ENCODE measurements around the gene SPHK1.

DNA sequence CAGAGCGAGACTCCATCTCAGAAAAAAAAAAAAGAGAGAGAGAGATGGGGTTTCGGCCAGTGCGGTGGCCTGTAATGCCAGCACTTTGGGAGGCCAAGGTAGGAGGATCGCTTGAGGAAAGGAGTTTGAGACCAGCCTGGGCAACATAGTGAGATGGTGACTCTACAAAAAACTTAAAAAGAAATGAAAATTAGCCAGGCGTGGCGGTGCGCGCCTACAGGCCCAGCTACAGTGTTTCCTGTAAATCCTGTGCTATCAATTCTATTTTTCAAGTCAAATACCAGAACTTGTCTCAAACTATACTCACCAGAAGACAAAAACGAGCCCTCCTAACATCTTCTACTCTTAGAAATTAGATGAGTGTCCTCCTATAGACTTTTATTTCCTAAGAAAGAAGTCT is 49.3 kb downstream of the SPHK1 start:
- TF ChIP-seq, protein P1, sequence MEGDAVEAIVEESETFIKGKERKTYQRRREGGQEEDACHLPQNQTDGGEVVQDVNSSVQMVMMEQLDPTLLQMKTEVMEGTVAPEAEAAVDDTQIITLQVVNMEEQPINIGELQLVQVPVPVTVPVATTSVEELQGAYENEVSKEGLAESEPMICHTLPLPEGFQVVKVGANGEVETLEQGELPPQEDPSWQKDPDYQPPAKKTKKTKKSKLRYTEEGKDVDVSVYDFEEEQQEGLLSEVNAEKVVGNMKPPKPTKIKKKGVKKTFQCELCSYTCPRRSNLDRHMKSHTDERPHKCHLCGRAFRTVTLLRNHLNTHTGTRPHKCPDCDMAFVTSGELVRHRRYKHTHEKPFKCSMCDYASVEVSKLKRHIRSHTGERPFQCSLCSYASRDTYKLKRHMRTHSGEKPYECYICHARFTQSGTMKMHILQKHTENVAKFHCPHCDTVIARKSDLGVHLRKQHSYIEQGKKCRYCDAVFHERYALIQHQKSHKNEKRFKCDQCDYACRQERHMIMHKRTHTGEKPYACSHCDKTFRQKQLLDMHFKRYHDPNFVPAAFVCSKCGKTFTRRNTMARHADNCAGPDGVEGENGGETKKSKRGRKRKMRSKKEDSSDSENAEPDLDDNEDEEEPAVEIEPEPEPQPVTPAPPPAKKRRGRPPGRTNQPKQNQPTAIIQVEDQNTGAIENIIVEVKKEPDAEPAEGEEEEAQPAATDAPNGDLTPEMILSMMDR (IDR thresholded peaks at IDR 0.05; ENCODE audit: low read length), result no peak
- TF ChIP-seq EZH2 (IDR thresholded peaks at IDR 0.05; ENCODE audit: borderline replicate concordance, low read length), result no peak

All from OCI-LY1 (cell line).